Measurements from ENCODE around the gene MAPK6. TPM values are rescaled to one million over a fixed set of nuclear protein-coding genes. Genes with fewer than 3 reads are reported as not detected.

Gene MAPK6
- polyA plus RNA-seq, 1 donor from 2014 or later: 140 TPM

Other genes starting within 250 kb of the MAPK6 start
- gene TMOD3, start 189.6 kb upstream of the MAPK6 start, polyA plus RNA-seq: 10.5 and 12.6 TPM in 2 replicates
- 30.1 and 30.3 TPM in 2 replicates for gene LEO1, start 47.4 kb upstream of the MAPK6 start, polyA plus RNA-seq
- gene BCL2L10, start 93.6 kb downstream of the MAPK6 start, polyA plus RNA-seq: 0.24 TPM in 1 of 2 replicates, not detected in the other
- gene GNB5, start 172.2 kb downstream of the MAPK6 start, polyA plus RNA-seq: 89.6 and 116 TPM in 2 replicates

Data from neural cell (in vitro differentiated cells).